NCI-H2171 (cell line): ENCODE results near the gene MCOLN3.
"Not testable (repeated sequence)": the region's sequence is repeated elsewhere in the genome, so short reads cannot be mapped to it uniquely, and the experiment has no call there.

ENCODE experiments used
- DNase-seq: peaks from one replicate; lab custom pipeline; 2025; lab: John Stamatoyannopoulos, UW

Gene MCOLN3

DNA sequence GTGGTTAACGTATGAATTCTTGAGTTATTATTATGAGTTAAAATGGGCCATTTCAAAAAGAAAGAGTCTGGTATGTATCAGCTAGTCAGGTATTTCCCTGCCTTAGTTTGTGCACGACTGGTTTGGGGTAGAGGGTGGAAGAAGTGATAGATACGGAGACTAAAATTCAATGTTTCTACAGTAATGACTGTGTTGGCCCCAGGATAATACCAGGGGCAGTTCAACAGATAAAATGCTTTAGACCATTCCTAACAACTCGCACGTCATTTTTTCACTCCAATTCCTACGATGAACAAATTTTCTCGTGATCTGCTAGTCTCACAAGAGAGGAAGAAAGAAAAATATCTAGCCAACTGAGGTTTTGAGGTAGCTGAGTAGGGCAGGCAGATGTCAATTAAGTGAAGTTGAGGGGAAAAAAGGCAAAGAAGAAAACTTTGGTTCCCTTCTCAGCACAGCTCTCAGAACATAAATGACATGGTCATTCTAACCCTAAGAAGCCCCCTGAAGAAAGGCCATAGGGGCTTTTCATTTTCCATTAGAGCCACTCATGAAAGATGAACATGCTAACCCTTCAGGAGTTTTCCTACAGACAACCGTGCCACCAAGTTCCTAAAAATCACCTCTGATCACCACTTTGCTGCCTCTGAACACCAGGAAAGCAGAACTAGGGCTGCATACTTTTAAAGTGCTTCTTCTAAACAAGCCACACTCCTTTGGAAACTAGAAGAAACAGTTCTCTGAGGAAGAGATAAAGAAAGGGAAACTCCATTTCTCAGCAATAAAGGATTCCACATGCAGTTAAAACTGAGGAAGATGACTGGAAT, 57.0 kb downstream of the MCOLN3 start:
- DNase-seq = no peak

DNA sequence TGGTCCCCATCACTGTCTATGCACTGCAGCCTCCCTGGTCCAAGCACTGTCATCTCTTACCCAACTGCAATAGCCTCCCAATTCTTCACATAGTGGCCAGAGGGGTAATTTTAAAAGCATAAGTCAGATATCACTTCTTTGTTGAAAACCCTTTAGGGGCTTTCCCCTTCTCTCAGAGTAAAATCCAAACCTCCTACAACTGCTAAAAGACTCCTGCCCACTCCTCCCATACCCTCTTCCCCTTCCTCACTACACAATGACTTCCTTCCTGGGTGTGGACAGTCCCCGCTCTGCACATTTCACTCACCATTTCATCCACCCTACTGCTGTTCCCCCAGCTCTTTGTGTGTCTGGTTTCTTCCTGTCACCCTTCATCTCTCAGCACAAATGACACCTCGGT, 59.7 kb downstream of the MCOLN3 start:
- DNase-seq = no peak

DNA sequence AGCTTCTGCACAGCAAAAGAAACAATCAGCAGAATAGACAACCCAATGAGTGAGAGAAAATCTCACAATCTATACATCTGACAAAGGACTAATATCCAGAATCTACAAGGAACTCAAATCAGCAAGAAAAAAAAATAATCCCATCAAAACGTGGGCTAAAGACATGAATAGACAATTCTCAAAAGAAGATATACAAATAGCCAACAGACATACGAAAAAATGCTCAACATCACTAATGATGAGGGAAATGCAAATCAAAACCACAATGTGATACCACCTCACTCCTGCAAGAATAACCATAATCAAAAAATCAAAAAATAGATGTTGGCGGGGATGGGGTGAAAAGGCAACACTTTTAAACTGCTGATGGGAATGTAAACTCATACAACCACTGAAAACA, 61.7 kb downstream of the MCOLN3 start:
- DNase-seq = not testable (repeated sequence)

DNA sequence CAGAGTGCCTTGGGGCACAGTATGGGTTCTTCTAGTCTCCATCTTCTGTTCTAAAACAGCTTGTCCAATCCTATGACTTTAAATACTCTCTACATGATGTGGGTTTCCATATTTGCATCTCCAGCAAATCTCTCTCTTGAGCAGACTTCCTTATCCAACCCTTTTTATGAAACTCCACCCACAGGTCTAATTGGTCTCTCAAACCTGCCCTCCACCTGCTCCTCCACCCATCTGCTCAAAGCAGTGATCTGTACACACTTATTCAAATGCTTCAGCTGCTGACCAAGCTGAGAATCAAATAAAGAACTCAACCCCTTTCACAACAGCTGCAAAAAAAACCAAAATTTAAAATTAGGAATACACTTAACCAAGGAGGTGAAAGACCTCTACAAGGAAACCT, 62.9 kb downstream of the MCOLN3 start:
- no peak for DNase-seq

DNA sequence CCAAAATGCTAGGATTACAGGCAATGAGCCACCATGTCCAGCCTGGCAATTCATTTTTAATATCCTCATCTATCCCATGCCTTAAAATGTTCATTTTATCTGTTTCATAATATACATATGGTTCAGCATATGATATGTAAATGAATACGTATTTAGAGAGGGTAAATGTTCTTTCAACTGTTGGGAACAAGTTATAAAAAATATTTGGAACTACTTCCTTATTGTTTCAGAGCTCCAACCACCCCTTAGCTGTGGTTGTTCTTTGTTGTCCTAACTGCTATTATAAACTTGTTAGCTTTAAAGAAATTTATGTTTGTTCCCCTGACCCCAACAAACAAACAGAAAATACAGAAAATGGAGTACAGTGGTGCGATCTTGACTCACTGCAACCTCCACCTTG, 65.9 kb downstream of the MCOLN3 start:
- no peak for DNase-seq

DNA sequence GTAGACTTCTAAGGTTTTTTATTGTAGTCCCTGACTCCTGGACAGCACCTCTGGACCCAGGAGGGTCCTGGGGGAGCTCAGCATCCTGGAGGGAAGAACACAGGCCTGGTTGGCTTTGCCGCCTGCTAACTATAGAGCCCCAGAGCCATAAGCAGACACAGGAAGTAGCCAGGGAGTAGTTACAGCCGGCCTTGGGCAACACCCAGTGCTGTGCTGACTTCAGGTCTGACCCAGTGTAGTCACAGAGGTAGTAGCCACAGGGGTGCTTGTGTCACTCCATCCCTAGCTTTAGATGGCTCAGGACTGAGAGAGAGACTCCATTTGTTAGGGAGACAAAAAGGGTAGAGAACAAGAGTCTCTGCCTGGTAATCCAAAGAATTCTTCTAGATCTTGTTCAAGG, 73.3 kb downstream of the MCOLN3 start:
- no peak for DNase-seq

DNA sequence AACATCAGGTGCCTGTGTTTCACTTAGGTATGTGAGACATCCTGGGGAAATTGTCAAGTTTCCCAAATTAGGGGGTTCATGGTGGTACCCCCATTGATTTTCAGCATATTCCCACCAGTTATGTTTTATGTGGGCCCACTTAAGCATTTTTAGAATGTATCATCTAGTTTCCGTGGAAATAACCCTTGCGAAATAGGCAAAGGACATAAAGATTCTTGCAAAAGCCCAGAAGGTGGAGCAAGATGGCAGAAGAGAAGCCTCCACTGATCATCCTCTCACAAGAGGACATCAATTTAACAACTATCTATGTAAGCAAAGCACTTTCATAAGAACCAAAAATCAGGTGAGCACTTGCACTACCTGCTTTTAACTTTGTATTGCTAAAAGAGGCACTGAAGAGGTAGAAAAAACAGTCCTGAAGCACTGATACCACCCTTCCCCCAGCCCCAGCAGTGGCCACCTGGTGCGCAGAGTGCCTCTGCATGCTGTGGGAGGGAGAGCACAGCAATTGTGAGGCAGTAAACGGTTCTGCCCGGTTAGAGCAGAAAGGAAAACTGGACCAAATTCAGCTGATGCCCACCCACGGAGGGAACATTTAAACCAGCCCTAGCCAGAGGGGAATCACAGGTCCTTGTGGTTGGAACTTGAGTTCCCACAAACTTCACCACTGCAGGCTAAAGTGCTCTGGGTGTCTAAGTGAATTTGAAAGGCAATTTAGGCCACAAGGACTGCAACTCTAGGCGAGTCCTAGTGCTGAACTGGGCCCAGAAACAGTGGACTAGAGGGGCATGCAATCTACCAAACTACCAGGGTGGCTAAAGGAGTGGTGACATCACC, 74.6 kb downstream of the MCOLN3 start:
- no peak for DNase-seq

DNA sequence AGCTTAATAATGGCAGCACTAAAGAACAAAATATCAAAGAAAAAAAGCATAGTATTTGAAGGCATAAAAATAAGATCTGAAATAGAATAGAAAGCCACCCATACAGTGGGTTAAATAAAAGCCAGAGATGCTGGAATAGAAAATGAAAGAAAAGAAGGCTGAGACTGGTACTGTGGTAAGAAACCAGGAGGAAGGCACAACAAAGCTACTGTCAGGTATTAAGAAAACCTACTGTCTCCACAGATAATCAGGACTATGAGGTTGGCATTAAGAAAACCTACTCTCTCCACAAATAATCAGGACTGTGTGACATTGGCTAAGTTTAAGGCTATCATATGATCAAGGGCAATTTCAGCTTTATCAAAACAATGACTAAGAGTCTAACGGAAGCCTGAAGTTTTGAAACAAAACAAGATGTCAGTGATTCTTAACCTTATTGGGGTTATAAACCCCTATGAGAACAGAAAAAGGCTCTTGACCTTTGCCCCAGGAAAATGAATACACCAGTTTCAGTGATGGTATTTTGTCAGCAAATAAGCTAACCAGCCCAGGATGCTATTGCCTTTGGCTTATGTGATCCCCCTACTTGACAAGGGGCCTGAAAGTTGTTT, 75.8 kb downstream of the MCOLN3 start:
- no peak for DNase-seq

DNA sequence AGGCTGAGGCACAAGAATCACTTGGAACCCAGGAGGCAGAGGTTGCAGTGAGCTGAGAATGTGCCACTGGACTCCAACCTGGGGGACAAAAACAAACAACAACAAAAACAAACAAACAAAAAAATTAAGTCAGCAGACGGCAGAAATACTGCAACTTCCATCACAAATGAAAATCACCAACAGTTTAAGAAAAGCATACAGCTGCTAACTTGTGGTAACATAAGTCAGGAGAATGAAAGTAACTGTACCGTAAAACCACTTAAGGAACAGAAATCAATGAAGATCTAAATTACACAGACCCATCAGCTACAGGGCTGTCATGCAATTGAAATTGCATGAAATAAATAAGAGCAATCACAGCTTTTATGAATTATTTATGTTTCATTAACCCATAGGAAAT, 76.3 kb downstream of the MCOLN3 start:
- no peak for DNase-seq

DNA sequence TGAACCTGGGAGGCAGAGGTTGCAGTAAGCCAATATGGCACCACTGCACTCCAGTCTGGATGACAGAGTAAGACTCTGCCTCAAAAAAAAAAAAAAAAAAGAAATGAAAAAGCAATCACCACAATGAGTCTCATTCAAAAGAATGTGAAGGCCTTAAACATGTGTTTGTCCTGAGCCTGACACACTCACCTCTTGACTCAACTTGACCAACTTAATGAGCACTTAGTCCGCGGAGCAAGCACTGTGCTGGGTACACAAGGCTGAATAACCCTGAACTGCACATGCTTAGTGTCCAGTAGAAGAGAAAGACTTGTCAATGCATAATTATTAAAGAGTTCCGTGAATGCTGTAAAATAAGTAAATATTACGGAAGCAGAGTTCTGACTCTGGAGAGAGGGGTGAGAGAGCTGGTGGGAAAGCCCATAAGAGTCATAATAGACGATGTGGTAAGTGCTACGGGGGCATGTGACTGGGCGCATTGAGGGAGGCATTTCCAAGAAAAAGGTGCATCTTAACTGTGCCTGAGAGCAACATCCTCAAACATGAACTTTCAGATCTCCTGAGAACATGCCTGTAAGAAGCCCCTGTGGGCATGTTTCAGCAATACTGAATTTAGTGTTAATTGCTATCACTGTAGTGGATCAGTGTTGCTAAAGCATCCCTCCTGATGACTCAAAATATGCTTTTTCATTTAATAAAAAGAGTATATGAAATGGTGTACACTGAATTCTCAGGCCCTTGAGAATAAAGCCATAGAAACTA, 78.6 kb downstream of the MCOLN3 start:
- DNase-seq = no peak

DNA sequence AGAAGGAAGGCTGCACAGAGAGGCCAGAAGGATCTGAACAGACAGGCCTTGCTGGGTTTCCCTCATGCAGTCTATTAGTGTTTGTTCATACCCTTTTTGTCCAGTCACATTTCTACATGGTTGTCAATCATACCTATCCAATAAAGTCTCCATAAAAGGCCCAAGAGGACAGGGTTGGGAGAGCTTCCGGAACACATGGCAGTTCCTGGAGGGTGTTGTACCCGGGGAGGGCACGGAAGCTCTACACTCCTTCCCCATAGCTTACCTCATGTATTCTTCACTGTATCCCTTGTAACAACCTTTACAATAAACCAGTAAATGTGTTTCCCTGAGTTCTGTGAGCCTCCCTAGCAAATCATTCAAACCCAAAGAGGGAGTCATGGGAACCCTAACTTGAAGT, 79.4 kb downstream of the MCOLN3 start:
- DNase-seq = no peak

DNA sequence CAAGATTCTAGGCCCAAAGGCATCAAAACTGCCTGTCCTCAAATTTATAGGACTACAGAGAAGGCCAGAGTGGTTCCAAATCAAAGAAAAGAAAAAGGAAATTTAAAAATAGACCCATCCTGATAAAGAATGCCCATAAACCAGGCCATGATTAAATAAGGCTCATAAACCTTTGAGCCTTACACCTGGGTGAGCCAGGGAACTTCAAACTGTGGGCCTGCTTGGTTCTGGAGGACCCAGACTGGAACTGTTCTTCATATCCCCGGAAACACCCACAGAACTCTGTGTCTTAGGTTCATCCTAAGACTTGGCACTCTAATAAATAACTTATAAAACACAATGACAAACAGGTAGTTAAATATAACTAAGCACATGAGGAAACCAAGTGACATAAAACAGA, 80.2 kb downstream of the MCOLN3 start:
- no peak for DNase-seq
